NOMO-1 (cell line): ENCODE results near the gene PAQR9.
"Not testable (repeated sequence)": the region's sequence is repeated elsewhere in the genome, so short reads cannot be mapped to it uniquely, and the experiment has no call there.

Experiments
- DNase-seq, 2 experiments: peaks; one replicate each; lab custom pipeline; 2025; ENCODE audit not compliant: unreplicated experiment in 2 of 2; lab: John Stamatoyannopoulos, UW

PAQR9 gene, protein sequence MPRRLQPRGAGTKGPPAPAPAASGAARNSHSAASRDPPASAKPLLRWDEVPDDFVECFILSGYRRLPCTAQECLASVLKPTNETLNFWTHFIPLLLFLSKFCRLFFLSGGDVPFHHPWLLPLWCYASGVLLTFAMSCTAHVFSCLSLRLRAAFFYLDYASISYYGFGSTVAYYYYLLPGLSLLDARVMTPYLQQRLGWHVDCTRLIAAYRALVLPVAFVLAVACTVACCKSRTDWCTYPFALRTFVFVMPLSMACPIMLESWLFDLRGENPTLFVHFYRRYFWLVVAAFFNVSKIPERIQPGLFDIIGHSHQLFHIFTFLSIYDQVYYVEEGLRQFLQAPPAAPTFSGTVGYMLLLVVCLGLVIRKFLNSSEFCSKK

DNA sequence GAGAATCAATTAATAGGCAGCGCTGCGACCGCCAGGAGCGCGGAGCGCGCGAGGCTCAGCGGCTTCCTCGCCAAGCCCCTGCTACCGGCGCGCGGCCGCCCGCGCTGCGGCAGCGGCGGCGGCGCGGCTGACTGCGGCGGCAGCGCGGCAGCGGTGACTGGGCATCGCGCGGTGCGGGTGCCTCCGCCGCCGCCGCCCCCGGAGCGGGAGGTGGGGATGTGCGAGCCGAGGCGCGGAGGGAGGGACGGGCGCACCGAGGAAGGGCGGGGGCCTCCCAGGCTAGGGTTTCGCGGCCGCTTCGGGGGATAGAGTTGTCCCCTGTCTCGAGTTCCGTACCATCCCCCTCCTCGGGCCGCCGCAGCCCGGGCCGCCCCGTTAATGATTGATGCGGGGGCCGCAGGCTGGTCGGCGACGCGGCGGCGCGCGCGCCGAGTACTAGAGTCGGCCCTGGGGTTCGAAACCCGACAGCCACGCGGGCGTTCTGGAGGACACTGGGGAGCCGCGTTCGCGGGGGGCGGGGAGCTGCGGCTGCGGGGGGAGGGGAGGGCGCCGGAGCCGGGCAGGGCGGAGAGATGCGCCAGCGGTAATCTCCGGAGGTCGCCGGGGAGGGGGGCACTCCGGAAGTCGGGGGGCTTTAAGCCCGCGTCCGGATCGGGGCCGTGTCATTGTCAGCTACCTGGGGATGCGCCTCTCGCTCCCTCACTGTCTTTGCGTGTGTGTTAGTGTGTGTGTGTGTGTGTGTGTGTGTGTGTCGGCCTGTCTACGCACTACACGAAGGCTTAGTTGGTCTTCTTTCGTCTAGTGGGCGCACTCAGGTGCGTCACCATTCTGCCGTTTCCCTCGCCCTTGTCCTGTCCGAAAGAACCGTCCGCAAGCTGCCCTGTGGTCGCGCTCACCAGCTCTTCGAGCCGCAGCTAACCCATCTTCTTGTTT is at the start of gene PAQR9:
PAQR9 (minus strand) TSS at position 159 of the 933 bp plus-strand sequence. CDS start 338 bp downstream, outside the sequence.
- peak in 1 of 2 experiments; percentile 58 for DNase-seq

DNA sequence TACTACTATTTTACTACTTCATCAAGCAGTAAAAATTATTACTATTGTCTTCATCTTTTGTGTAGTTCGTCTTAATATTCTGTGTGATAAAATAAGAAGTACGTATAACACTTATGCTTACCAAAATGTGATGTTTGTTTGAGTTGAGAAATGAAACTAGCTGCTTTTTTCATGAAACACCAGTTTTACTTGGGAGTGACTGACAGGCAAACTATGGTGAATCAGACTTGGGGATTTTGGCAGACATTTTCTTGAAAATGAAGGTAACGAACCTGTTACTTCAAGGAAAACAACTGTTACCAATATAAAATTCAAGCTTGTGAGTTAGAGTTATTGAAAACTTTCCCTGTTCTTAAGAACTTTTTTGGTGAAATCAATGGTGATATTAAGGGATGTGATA is 48.2 kb upstream of the PAQR9 start:
- no peak for DNase-seq

DNA sequence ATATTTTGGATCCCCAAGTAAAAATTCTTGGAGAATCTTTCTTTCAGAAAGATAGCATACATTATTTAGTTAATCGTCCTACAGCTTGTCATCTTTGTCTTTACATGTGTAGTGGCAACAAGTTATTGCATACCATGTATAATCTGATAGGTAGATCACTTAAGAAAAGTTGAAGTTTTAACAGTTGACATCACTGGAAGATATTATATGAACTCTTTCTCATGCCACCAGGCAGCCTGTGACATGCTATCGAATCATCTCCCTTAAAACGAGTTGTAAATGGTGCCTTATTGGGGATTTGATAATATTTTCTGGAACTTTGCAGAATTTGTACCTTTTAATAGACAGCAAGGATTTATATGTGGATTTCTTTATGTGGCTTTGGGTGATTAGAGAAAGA is 46.5 kb upstream of the PAQR9 start:
- DNase-seq, result no peak

DNA sequence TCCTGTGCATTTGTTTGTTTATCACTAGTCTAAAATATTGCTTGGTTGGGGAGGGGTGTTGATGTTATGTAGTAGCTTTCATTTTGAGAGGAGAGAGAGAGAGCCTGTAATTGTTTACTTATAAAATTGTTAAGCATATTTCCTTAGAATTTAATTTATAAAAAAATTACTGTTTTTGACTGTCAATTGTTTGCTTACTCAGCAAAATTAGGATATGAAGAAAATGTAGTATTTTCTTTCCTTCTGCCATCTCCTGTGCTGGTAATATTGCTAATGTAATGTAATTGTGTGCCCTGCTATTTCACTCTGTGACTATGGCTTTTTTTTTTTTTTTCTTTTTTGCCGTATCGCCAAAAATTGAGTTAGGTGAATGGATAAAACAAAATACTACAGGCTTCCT is 41.3 kb upstream of the PAQR9 start:
- no peak for DNase-seq

DNA sequence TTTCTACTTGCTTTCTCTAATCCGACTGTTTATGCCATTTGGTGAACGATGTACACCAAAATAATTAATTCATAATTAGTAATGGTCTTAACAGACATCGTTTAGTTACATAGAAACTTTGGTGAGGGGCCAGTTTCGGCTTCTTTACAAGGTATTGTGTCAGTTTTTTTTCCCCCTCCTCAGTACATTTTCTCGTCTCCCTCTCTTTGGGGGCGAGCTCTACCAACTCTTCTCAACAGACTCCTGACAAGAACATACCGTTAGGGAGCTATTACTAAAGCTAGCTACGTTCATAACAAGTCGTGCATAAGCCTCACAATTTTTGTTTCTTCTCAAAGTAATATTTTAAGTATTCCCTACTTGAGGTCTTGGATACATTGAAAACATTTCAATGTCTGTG is 39.3 kb upstream of the PAQR9 start:
- no peak for DNase-seq

DNA sequence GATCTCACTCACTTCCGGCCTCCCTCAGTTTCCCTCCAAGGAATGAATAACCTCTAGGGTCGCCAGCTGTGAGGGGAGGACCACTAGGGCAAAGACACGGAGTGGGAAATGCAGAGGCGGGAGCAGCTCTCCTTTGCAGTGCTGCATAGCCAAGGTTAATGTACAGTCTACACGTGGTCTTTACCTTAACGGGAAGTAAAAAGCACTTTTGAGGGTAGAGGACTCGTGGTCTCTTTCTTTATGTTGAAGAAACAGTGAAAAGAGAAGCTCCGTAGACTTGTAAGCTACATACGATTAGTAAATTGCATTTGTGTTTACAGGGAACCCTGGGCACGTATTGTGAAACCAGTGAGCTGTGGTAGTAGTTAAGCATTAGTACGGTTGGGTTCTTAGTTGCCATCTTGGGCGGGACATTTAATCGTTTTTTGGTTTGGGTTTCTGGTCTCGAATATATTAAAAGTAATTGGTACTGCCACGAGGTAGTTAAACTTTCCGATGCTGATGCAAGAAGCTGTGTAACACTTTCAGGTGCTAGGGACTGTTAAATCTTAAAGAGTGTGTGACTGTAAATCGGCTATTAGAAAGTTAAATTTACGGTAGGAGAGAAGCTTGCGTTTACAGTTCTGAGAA is 38.7 kb upstream of the PAQR9 start:
- DNase-seq, result peak; percentile 58 to 78

DNA sequence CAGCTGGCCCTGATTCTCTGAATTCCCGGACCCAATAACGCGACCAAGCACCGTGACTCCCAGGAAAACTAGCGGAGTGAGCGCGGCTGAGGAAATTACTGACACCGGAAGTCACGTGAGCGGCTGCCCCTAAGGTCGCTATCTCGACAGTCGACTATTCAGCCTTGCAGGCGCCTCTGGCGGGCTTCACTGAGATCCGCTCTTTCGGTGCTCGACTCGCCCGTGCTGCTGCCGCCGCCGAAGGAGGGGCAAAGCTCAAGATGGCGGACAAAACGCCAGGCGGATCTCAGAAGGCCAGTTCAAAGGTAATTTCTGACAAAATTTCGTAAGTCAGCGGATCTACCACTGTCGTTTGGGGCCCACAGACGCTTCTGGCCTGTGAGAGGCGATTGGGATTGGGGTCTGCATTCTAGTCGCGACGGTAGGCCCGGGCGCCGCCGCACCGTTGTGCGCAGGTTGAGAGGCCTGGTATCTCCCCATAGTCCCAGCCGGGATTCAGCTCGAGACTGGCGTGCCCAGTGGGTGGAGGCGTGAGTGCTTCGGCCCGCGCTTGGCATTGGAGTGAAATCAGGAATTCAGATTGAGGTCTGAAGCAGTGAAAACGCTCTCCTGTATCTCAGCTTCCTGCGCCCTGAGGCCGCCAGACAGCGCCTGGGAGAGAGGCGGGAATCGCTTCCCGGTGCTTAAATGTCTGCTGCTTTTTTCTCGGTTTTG is 38.1 kb upstream of the PAQR9 start, which contains the start of gene U2SURP:
U2SURP (plus strand) TSS at position 202 of the 714 bp plus-strand sequence; CDS start at position 261, 59 bp downstream.
- peak; percentile 99 for DNase-seq

DNA sequence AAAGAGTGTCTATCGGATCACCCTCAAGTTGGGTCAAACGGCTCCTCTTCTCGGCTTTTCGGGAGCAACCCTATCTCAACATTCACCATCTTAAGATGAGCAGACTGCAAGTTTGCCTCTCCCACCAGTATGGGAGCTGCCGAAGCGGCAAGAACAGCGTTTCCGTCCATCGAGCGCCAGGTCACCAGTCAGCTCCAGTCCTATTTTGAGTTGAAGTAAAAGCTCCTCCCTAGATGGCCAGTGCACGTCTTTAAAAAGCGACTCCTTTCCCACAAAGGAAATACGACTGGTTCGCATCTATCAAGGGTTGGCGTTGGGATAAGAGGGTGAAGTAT is 37.5 kb upstream of the PAQR9 start:
- peak; percentile 96 to 99 for DNase-seq

DNA sequence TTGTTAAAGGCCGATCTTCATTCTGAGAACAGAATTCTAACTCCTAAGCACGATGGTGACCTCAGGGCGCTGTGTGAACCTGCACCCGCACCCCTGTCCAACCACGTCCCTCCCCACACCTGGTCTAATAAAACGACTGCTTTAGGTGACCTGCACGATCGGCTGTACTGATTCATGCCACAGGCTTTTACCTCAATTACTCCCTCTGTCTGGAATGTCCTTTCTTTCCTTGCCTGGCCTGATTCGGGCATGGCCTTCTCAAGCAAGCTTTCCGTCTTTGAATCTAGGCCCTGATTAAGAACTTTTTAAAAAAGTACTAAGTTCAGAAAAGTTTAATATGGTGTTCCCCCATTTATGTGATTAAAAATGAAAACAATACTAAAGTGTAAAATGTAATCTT is 37.1 kb upstream of the PAQR9 start:
- DNase-seq, result peak in 1 of 2 experiments; percentile 28

DNA sequence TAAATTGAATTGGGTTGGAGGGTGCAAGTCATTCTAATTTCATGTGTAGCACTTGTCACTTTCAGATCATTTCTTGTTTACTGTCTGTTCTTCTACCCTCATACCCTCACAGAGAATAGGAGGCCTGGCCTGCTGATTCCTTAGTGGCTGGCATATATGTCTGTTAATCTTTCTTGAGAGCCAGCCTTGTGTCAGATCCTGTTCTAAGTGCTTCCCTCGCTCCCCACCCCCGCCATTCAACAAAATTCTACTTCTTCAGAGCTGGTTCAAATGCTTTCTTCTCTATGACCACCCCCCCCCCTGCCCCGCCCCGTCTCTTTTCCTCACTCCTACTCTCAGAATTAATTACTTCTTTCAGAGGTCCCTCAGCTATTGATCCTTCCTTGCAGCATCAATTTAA is 36.4 kb upstream of the PAQR9 start:
- DNase-seq, result peak; percentile 55 to 68

DNA sequence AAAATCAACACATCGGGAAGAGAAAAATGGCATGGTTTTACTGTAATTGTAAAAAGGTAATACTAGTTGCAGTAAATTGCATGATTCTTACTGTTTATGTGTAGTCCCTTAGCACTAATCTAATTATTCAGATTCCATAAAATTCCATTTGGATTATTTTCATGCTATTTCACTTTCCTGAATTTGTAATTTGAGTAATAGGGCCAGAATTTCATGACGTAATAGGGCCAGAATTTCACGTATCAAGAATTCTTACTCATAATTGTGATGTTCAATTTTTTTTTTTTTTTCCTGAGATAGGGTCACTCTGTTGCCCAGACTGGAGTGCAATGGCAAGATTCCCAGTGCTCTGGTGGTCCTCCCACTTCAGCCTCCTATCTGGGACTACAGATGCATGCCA is 35.0 kb upstream of the PAQR9 start:
- no peak for DNase-seq

DNA sequence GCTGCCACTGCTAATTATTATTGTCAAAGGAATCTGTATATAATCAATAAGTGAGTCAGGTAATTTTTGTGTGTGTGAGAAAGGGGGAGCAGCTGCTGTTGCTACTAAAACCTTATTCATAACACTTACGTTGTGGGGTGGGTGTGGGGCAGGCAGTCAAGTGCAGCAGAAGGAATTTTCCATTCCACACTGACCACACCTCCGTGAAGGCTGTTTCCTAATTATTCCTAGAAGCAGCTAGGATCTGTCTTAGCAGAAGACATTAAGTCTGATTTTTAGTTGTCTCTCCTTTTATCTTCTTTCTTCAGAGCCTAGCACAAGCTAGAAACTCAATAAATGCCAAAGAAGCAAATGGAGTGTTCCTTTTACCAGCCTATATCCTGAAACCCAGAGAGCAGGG is 33.9 kb upstream of the PAQR9 start:
- no peak for DNase-seq

DNA sequence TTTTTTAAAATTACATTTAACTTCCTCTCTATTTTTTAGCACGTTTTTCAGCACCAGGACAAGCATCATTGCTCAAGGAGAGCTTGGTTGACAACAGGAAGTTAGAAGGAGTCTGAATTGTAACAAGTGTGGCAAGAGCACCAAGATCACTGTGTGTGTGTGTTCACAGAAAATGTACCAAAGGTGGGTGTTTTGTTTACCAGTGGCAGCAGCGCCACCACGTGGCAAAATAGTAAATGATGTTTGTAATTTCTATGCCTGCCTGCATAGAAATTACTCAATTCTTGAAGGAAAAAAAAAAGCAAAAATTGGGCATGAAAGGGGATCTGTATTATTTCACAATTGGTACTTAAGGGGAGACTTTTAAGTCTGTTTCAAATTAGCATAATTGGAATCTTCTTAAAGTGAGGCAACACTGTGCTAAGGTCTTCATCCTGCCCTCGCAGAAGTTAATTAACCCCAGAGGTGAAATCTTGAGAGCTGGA is 30.5 kb upstream of the PAQR9 start:
- peak; percentile 77 to 96 for DNase-seq

DNA sequence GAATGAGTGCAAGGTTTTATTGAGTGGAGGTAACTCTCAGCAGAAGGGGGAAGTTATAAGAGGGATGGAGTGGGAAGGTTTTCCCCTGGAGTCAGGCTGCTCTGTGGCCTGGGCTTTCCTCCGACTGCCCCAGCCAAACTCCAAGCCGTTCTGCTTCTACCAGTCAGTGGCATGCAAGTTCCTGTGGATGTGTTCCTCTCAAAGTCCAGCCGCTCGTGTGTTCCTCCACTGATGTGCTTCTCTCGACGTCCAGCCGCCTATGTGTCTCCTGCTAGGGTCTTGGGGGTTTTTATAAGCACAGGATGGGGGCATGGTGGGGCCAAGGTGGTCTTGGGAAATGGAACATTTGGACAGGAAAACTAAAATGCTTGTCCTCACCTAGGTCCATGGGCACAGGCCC is 28.8 kb upstream of the PAQR9 start:
- no peak for DNase-seq

DNA sequence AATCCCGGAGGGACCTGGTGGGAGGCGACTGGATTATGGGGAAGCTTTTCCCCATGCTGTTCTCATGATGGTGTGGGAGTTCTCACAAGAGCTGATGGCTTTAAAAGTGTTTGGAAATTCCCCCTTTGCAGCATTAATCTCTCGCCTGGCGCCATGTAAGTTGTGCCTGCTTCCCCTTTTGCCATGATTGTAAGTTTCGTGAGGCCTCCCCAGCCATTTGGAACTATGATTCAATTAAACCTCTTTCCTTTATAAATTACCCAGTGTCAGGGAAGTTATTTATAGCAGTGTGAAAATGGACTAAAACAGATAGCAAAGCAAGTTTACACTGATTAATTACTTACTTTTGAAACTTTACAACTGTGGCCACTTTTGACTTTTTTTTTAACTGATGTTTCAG is 27.2 kb upstream of the PAQR9 start:
- peak; percentile 39 to 63 for DNase-seq

DNA sequence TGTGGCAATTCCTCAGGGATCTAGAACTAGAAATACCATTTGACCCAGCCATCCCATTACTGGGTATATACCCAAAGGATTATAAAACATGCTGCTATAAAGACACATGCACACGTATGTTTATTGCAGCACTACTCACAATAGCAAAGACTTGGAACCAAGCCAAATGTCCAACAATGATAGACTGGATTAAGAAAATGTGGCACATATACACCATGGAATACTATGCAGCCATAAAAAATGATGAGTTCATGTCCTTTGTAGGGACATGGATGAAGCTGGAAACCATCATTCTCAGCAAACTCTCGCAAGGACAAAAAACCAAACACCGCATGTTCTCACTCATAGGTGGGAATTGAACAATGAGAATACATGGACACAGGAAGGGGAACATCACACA is 25.4 kb upstream of the PAQR9 start:
- DNase-seq, result not testable (repeated sequence)

DNA sequence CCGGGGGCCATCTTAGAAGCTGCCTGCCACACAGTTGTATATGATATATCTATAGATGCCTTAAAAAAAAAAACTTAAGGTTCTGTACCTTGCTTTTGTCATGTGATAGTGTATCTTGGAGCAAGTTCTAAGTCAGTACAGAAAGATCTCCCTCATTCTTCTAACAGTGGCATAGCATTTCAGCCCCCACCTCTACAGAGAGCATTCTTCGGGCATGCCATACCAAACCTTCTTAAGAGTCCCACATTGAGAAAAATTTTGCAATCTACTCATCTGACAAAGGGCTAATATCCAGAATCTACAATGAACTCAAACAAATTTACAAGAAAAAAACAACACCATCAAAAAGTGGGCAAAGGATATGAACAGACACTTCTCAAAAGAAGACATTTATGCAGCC is 24.7 kb upstream of the PAQR9 start:
- DNase-seq, result not testable (repeated sequence)

DNA sequence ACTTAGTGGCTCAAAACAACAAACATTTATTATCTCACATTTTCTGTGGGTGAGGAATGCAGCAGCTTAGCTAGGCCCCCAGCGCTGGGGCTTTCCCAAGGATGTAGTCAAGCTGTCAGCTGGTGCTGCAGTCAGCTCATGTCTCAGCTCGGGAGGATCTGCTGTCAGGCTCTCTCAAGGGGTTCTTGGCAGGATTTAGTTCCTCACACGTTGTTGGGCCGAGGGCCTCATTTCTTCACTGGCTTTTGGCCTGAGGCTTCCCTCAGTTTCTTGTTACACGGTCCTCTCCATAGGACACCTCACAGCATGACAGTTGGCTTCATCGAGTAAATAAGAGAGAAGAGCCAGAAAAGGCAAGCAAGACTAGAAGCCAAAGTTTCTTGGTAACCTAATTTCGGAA is 24.2 kb upstream of the PAQR9 start:
- DNase-seq, result no peak

DNA sequence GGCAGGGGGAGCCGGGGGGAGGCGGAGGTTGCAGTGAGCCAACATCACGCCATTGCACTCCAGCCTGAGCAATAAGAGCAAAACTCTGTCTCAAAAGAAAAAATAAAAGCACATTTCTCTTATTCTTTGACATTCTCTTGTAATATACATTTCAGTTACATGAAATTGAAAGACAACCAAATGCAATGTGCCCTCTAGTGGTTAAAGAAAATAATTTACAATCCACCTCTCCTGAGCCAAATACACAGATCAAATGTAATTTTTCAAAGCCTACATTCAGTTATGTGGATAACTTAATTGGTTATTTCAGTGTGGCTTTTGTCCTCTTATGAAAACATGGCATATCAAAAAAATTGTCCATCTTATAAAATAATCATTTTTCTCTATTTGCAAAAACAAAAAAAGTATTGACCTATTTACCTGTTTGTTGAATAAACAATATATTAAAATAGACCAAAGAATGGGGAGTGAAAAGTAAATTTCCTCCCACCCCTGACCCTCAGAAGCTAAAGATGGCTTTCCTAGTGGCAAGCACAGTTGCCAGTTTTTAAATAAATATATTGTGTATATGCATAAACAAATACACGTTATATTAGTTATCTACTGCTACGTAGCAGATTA is 23.7 kb upstream of the PAQR9 start:
- DNase-seq, result peak; percentile 47 to 68

DNA sequence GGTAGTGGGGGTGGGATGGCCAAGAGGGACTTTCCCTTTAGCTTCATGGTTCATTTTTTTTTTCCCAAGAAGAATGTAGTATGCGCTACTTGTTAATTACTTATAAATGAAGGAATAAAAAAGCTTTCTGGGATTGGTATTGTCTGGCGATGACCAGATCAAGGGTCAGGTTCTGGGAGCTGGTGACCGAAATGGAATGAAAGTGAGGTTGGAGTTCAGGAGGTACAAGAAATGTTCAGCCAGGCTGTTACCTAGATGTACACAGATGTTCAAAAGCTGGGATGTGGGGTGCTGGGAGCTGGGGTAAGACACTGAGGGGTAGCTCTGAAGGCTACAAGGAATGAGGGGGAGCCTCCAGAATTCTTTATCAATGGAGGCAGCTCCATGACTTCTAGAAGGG is 20.8 kb upstream of the PAQR9 start:
- no peak for DNase-seq
